ENCODE results near the gene LARP4B. TPM values are rescaled to one million over a fixed set of nuclear protein-coding genes. Genes with fewer than 3 reads are reported as not detected.

Gene LARP4B
- total and polyA plus RNA-seq, 2 of the 13 experiments (the other 11 are each of a cell fraction or from before 2014, with no cell fraction given) = 19.5 to 30.2 TPM

GRCh38 chr10:788796-789748 is 142.4 kb downstream of the LARP4B start (continued):
- 0 out of 2 replicates have a peak, but pooled peaks have one; percentile 19 for TF ChIP-seq PBX2 (CRISPR knock-in tag; IDR thresholded peaks at IDR 0.05)
- TF ChIP-seq GTF2F1 (IDR thresholded peaks at IDR 0.05; ENCODE audit: low read length) = no peak
- no peak for TF ChIP-seq MED13 (CRISPR knock-in tag; IDR thresholded peaks at IDR 0.05)
- TF ChIP-seq HNRNPL (IDR thresholded peaks at IDR 0.05; ENCODE audit: low read depth, low read length) = 0 out of 2 replicates have a peak, but pooled peaks have one; percentile 38
- TF ChIP-seq ZFP41 (CRISPR knock-in tag; IDR thresholded peaks at IDR 0.05; ENCODE audit: borderline replicate concordance) = peak; percentile 32; the same call in 1 of the 2 replicates
- no peak for TF ChIP-seq ZNF780A (CRISPR knock-in tag; IDR thresholded peaks at IDR 0.05)
- no peak for TF ChIP-seq ZNF281 (CRISPR knock-in tag; IDR thresholded peaks at IDR 0.05; ENCODE audit: borderline replicate concordance)
- TF ChIP-seq, protein P1, sequence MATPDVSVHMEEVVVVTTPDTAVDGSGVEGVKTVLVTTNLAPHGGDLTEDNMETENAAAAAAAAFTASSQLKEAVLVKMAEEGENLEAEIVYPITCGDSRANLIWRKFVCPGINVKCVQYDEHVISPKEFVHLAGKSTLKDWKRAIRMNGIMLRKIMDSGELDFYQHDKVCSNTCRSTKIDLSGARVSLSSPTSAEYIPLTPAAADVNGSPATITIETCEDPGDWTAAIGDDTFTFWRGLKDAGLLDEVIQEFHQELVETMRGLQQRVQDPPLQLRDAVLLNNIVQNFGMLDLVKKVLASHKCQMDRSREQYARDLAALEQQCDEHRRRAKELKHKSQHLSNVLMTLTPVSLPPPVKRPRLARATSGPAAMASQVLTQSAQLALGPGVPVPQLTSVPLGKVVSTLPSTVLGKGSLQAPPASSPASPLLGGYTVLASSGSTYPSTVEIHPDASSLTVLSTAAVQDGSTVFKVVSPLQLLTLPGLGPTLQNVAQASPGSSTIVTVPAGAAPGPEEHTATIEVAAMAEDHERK (CRISPR knock-in tag; IDR thresholded peaks at IDR 0.05; ENCODE audit: low read depth) = no peak
- TF ChIP-seq SCMH1 (CRISPR knock-in tag; IDR thresholded peaks at IDR 0.05; ENCODE audit: borderline replicate concordance) = no peak
- no peak for TF ChIP-seq ARID2 (CRISPR knock-in tag; IDR thresholded peaks at IDR 0.05; ENCODE audit: borderline replicate concordance)
- TF ChIP-seq NKX3-1 (CRISPR knock-in tag; IDR thresholded peaks at IDR 0.05) = no peak
- TF ChIP-seq PRDM10 (CRISPR knock-in tag; IDR thresholded peaks at IDR 0.05; ENCODE audit: low read depth) = no peak
- no peak for TF ChIP-seq U2AF2 (IDR thresholded peaks at IDR 0.05; ENCODE audit: low read depth, low read length)
- TF ChIP-seq TGIF2 (CRISPR knock-in tag; IDR thresholded peaks at IDR 0.05) = no peak
- TF ChIP-seq, protein P2, sequence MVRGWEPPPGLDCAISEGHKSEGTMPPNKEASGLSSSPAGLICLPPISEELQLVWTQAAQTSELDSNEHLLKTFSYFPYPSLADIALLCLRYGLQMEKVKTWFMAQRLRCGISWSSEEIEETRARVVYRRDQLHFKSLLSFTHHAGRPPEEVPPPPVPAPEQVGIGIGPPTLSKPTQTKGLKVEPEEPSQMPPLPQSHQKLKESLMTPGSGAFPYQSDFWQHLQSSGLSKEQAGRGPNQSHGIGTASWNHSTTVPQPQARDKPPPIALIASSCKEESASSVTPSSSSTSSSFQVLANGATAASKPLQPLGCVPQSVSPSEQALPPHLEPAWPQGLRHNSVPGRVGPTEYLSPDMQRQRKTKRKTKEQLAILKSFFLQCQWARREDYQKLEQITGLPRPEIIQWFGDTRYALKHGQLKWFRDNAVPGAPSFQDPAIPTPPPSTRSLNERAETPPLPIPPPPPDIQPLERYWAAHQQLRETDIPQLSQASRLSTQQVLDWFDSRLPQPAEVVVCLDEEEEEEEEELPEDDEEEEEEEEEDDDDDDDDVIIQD (CRISPR knock-in tag; IDR thresholded peaks at IDR 0.05; ENCODE audit: low read depth) = no peak
- no peak for TF ChIP-seq TRIM24 (CRISPR knock-in tag; IDR thresholded peaks at IDR 0.05)
- no peak for TF ChIP-seq ONECUT2 (CRISPR knock-in tag; IDR thresholded peaks at IDR 0.05)
